Brain microvascular endothelial cell (primary cell): ENCODE data around the gene ZKSCAN8.

Experiments
- DNase-seq: peaks from one replicate; pipeline ENCODE4 v3.0.0-alpha.2; 2020
- H3K27ac ChIP-seq: fragments of 250-450 bp; sonication (Bioruptor Pico); 2 replicates; pipeline ENCODE4 v1.5.1; 2020; ENCODE audit warnings: mild to moderate bottlenecking, moderate library complexity
- H3K27me3 ChIP-seq: fragments of 250-450 bp; sonication (Bioruptor Pico); replicated peaks from 2 replicates; pipeline ENCODE4 v1.5.1; 2020; ENCODE audit warnings: mild to moderate bottlenecking
- H3K36me3 ChIP-seq: fragments of 250-450 bp; sonication (Bioruptor Pico); replicated peaks from 2 replicates; pipeline ENCODE4 v1.5.1; 2020; ENCODE audit warnings: mild to moderate bottlenecking
- H3K4me3 ChIP-seq: 2 replicates; pipeline ENCODE4 v1.5.1; 2011; ENCODE audit warnings: low read depth, mild to moderate bottlenecking, control low read depth, low read length, moderate library complexity
- CTCF ChIP-seq: IDR thresholded peaks from 2 replicates; pipeline ENCODE4 v1.5.1; 2011; ENCODE audit warnings: low read depth, mild to moderate bottlenecking, moderate library complexity, low read length, control low read depth, inconsistent platforms; ENCODE audit errors: missing control alignments
- in situ Hi-C: cut with HindIII; loops from 2 replicates; pipeline ENCODE4 v1.10.0; 2017; ENCODE audit warnings: low sequenced_read_pairs, low pct_ligation_motif_present

ZKSCAN8 gene

GRCh38 chr6:28160233-28160632, 18.6 kb downstream of the ZKSCAN8 start:
- no peaks in the 10 kb centered on the region for H3K27me3 ChIP-seq
- no peak for TF ChIP-seq CTCF
- no peak overlapping the region for H3K27ac ChIP-seq
- peaks cover 16% of the 10 kb centered on the region for H3K36me3 ChIP-seq
- in situ Hi-C loops = no loop called here
- H3K4me3 ChIP-seq = no peak overlapping the region
- DNase-seq = no peak

GRCh38 chr6:28161410-28162079, 19.9 kb downstream of the ZKSCAN8 start:
- Histone ChIP-seq H3K4me3 (peak overlapping the region; percentile 63), H3K27ac (no peak overlapping the region), H3K36me3 (peaks cover 4% of the 10 kb centered on the region), H3K27me3 (no peaks in the 10 kb centered on the region)
- no peak for TF ChIP-seq CTCF
- in situ Hi-C loops = no loop called here
- peak; percentile 40 for DNase-seq

- in situ Hi-C loops = no loop called here
- DNase-seq = no peak
- H3K36me3 ChIP-seq = no peaks in the 10 kb centered on the region
- H3K27ac ChIP-seq = no peak overlapping the region
- H3K27me3 ChIP-seq = no peaks in the 10 kb centered on the region
- TF ChIP-seq CTCF = no peak
- H3K4me3 ChIP-seq = no peak overlapping the region
Observed at GRCh38 chr6:28165563-28165962, 23.9 kb downstream of the ZKSCAN8 start.

- in situ Hi-C loops = no loop called here
- Histone ChIP-seq H3K4me3 (no peak overlapping the region), H3K27me3 (no peaks in the 10 kb centered on the region), H3K27ac (peak overlapping the region; percentile 80), H3K36me3 (no peaks in the 10 kb centered on the region)
- TF ChIP-seq CTCF = no peak
- DNase-seq = peak; percentile 85
Observed at GRCh38 chr6:28167068-28167467, 25.4 kb downstream of the ZKSCAN8 start.

GRCh38 chr6:28167926-28168325, 26.2 kb downstream of the ZKSCAN8 start:
- no peak for TF ChIP-seq CTCF
- H3K27me3 ChIP-seq = no peaks in the 10 kb centered on the region
- no peak overlapping the region for H3K4me3 ChIP-seq
- peak overlapping the region; percentile 39 for H3K27ac ChIP-seq
- in situ Hi-C loops = no loop called here
- DNase-seq = no peak
- H3K36me3 ChIP-seq = no peaks in the 10 kb centered on the region

GRCh38 chr6:28171271-28171670, 29.6 kb downstream of the ZKSCAN8 start:
- in situ Hi-C loops = no loop called here
- H3K27me3 ChIP-seq = no peaks in the 10 kb centered on the region
- no peak for TF ChIP-seq CTCF
- H3K36me3 ChIP-seq = no peaks in the 10 kb centered on the region
- H3K4me3 ChIP-seq = no peak overlapping the region
- no peak overlapping the region for H3K27ac ChIP-seq
- DNase-seq = no peak
